IPS DF 6.9 (cell line): ENCODE results near the gene FBRSL1.

Experiments used
- DNase-seq: peaks from one replicate; pipeline ENCODE4 v3.0.0-alpha.2; 2013; ENCODE audit warnings: low read depth, low spot score
- H3K27ac ChIP-seq: one replicate; pipeline ENCODE4 v1.5.1; 2013; ENCODE audit warnings: low read length, control low read depth
- H3K27me3 ChIP-seq: 2 replicates; pipeline ENCODE4 v1.6.1; 2013; ENCODE audit warnings: mild to moderate bottlenecking, low read length; ENCODE audit not compliant: control insufficient read depth, insufficient read depth
- H3K36me3 ChIP-seq: 2 replicates; pipeline ENCODE4 v1.6.1; 2013; ENCODE audit warnings: low read length; ENCODE audit not compliant: control insufficient read depth, insufficient read depth
- H3K4me1 ChIP-seq: 2 replicates; pipeline ENCODE4 v1.6.1; 2013; ENCODE audit warnings: low read length; ENCODE audit not compliant: control insufficient read depth, insufficient read depth
- H3K4me3 ChIP-seq: 2 replicates; pipeline ENCODE4 v1.5.1; 2013; ENCODE audit warnings: mild to moderate bottlenecking, low read length
- H3K9me3 ChIP-seq: 2 replicates; pipeline ENCODE4 v1.6.1; 2013; ENCODE audit warnings: low read length, inconsistent platforms; ENCODE audit not compliant: control insufficient read depth, insufficient read depth
- WGBS: extraction: QIAGEN DNeasy Blood & Tissue Kit; methylation state at CpG from one replicate; pipeline ENCODE4 v1.1.7; 2013; ENCODE audit warnings: mixed read lengths, missing lambda C conversion rate; ENCODE audit not compliant: insufficient read length, insufficient coverage; 5-methylcytosine and 5-hydroxymethylcytosine counted together

Gene FBRSL1

DNA sequence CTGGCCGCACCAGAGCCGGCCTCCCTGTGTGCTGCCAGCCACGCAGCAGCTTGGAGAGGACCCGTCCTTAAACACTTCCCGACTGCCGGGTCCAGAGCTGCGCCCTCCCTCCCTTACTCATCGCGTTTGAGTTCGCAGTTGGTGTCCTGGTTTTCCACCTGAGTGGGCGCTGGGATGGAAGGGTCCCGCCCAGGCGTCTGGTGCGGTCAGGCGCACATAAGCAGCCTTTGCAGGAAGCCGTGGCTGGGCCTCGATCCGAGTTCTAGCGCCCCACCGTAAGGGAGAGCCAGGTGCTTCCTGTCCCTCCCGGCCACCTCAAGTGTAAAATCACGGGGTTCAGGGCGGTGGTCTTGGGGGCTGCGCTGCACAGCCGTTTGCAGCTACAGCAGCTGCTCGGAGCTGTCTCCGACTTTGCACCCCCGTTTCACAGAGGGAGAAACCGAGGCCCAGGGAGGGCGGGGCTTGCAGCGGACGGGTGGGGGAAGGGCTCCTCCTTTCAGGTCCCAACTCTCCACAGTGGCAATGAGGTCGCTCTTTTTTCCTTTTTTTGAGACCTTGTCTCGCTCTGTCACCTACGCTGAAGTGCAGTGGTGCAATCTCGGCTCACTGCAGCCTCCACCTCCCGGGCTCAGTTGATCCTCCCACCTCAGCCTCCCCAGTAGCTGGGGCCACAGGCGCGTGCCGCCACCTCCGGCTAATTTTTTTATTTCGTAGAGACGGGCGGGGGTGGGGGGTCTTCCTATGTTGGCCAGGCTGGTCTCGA, 69.1 kb downstream of the FBRSL1 start:
- Histone ChIP-seq H3K9me3 (no peaks in the 10 kb centered on the region), H3K27me3 (no peaks in the 10 kb centered on the region; the same call in 1 of the 2 replicates), H3K4me1 (peaks cover 6% of the 10 kb centered on the region), H3K4me3 (peak overlapping the region; percentile 98; the same call in 1 of the 2 replicates), H3K36me3 (no peaks in the 10 kb centered on the region; the same call in 1 of the 2 replicates), H3K27ac (no peak overlapping the region)
- no peak for DNase-seq
- WGBS, result no CpG with 5 or more reads among the region's 45 CpGs

GRCh38 chr12:132559652-132560363, 69.9 kb downstream of the FBRSL1 start:
- no peaks in the 10 kb centered on the region for H3K9me3 ChIP-seq
- H3K4me1 ChIP-seq, result peaks cover 6% of the 10 kb centered on the region
- peak overlapping the region; percentile 98 for H3K4me3 ChIP-seq
- no peaks in the 10 kb centered on the region; the same call in 1 of the 2 replicates for H3K36me3 ChIP-seq
- no peaks in the 10 kb centered on the region; the same call in 1 of the 2 replicates for H3K27me3 ChIP-seq
- no peak overlapping the region for H3K27ac ChIP-seq
- no peak for DNase-seq
- WGBS, result no CpG with 5 or more reads among the region's 98 CpGs

DNA sequence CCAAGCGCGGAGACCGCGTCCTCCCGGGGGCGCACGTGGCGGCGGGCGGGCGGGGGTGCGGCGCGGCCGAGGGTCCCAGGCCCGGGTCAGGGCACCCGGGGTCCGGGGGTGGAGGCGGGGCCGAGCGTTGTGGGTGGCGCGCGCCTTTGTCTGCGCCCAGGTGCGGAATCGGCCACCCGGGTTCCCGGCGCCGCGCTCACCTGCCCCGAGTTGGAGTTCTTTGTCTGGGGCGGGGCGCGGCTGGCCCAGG, 70.3 kb downstream of the FBRSL1 start:
- no peak for DNase-seq
- peaks cover 1% of the 10 kb centered on the region; the same call in 1 of the 2 replicates for H3K36me3 ChIP-seq
- H3K4me1 ChIP-seq, result peaks cover 6% of the 10 kb centered on the region
- no peak overlapping the region for H3K27ac ChIP-seq
- H3K27me3 ChIP-seq, result no peaks in the 10 kb centered on the region; the same call in 1 of the 2 replicates
- no CpG with 5 or more reads among the region's 36 CpGs for WGBS
- H3K4me3 ChIP-seq, result peak overlapping the region; percentile 98
- no peaks in the 10 kb centered on the region for H3K9me3 ChIP-seq

DNA sequence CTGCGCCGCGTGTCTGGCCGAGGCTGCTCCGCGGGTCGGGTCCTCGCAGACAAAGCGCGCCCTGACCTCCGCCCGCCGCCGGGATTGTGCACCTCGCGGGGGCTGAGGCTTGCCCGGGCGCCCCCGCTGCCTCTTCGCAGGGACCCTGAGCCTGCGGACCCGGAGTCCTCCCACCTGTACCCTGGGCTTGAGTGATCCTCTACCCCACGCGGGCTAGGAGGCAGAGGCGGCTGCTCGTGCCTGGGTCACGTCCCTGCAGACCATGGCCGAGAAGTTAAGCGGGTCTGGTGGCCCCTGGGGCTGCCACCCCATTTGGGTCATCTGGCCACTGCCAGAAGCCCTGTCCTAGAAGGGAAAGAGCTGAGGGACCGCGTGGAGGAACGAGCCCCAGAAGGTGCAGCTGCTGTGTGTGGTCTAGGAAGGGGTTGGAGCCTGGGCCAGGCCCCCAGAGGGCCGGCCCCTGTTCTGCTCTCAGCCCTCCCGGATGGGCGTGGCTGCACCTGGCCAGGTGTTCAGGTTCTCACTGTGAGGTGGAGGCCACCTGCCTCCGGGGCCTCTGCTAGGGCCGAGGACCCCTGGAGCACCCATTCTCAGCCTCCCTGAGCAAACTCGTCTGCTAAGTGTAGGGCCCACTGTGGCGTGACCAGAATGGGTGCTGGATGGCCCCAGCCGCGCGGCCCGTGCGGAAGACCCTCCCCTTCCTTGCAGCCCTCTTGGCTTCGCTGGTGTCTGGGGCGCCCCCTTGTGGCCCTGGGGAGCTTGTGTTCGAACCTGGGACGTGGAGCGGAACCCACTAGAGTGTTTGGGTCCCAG, 70.9 kb downstream of the FBRSL1 start:
- H3K4me1 ChIP-seq, result peaks cover 6% of the 10 kb centered on the region
- H3K36me3 ChIP-seq, result peaks cover 5% of the 10 kb centered on the region; the same call in 1 of the 2 replicates
- H3K4me3 ChIP-seq, result peak overlapping the region; percentile 98
- H3K9me3 ChIP-seq, result no peaks in the 10 kb centered on the region
- H3K27ac ChIP-seq, result no peak overlapping the region
- no peaks in the 10 kb centered on the region; the same call in 1 of the 2 replicates for H3K27me3 ChIP-seq
- no CpG with 5 or more reads among the region's 49 CpGs for whole genome bisulfite sequencing
- DNase-seq, result no peak
